ENCODE data around the gene ADAMTS4. TPM values are rescaled to one million over a fixed set of nuclear protein-coding genes. Genes with fewer than 3 reads are reported as not detected.

The ADAMTS4 gene
- polyA plus RNA-seq, 4 donors: 0.66 to 1.4 (median 1.0) TPM

DNA sequence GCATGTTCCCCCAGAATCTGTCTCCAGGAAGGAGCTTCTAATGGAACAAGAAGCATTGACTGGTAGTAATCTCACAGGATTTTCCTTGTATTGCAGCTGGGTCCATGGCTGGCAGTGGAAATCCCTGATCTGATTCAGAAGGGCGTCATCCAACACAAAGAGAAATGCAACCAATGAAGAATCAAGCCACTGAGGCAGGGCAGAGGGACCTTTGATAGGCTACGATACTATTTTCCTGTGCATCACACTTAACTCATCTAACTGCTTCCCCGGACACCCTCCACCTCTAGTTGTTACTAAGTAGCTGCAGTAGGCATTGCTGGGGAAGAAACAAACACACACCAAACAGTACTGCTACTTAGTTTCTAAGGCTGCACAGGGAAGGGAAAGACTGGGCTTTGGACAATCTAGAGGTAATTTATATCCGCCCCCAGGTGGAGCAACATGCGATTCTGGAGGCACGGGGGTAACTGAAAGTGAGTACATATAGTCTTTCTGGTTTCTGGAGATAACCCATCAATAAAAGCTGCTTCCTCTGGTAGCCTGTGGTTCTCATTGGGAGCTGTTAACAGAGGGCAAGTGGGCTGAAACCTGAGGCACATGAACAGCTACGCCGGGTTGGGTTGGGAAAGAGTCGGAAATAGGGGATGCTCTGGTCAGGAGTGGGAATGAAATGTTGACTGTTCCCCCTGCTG lies 40.4 kb downstream of the ADAMTS4 start:
- DNase-seq (ENCODE audit: low read depth in 4 of 4, low spot score in 3 of 4): no peak

DNA sequence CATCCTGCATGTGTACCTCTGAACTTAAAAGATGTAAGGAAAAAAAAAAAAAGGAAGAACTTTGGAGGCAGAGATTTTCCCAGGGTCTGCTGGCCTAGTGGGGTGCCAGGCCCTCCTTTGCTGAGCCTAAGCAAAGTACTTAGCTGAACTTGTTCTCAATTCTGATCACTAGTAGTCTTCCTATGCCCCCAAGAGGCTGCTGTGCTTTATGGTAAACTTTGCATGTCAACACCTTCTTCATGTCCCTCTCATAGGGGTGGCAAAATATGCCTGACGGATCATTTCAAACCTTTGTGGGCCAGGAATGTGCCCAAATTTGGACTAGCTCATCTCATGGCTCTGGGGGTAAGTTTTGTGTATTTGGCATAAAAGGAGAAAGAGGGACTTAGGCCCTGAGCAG lies 41.0 kb downstream of the ADAMTS4 start:
- no peak for DNase-seq (ENCODE audit: low read depth in 4 of 4, low spot score in 3 of 4)

DNA sequence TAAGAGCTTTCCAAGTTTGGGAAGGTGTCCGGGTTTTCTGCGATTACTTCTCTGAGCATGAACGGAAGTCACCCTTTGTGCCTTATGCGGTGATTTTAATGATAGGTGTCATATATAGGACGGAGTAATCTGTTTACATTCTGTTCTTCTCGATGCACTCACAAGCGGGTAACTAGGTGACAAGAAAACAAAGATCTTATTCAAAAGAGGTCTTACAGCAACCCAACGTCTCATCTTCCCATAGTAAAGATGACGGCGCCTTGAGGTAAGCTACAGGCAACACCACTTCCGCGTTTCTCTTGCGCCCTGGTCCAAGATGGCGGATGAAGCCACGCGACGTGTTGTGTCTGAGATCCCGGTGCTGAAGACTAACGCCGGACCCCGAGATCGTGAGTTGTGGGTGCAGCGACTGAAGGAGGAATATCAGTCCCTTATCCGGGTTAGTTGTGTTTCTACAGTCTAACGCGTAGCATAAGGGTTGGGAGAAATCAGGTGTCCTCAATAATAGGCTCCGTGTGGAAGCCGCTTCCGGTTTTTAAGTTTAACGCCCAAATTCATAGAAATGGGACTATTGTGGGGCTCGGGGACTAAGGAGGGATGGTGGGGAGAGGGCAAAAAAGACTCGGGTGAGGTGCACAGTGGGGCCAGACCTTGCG lies 45.0 kb downstream of the ADAMTS4 start, which contains the start of gene UFC1:
TSS of gene UFC1 (plus strand) at position 297 of the 656 bp plus-strand sequence. CDS start at position 317, 20 bp downstream.
- DNase-seq (ENCODE audit: low read depth in 4 of 4, low spot score in 3 of 4): peak in 3 of 4 donors; percentile 75 to 86 (median 83)

DNA sequence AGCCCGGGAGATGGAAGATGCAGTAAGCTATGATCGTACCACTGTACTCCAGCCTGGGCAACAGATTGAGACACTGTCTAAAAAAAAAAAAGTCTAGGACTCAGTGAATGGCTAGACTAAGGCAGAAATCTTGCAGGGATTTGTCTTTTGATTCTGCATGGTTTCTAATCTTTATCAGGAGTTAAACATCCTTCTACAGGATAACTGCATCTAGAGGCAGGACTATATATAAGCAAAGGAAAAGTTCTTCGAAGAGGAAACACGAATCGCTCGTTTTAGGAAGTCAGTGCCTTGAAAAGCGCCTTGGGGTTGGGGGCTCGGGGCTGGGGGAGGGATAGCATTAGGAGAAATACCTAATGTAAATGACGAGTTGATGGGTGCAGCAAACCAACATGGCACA lies 45.7 kb downstream of the ADAMTS4 start:
- DNase-seq (ENCODE audit: low read depth in 4 of 4, low spot score in 3 of 4): no peak

DNA sequence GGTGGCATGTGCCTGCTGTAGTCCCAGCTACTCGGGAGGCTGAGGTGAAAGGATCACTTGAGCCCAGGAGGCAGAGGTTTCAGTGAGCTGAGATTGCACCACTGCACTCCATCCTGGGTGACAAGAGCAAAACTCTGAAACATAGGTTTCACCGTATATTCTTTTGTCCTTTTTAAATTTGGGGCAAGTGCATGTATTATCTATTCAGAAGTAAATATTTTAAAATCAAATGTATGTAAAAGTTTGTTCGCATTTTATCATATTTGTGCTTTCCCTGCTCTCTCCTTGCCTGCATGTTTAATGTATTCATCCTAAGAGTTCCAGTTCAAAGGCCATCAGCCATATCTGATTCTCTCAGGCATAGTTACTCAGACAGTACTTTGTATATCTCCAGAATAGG lies 53.0 kb downstream of the ADAMTS4 start:
- DNase-seq (ENCODE audit: low read depth in 4 of 4, low spot score in 3 of 4): no peak

DNA sequence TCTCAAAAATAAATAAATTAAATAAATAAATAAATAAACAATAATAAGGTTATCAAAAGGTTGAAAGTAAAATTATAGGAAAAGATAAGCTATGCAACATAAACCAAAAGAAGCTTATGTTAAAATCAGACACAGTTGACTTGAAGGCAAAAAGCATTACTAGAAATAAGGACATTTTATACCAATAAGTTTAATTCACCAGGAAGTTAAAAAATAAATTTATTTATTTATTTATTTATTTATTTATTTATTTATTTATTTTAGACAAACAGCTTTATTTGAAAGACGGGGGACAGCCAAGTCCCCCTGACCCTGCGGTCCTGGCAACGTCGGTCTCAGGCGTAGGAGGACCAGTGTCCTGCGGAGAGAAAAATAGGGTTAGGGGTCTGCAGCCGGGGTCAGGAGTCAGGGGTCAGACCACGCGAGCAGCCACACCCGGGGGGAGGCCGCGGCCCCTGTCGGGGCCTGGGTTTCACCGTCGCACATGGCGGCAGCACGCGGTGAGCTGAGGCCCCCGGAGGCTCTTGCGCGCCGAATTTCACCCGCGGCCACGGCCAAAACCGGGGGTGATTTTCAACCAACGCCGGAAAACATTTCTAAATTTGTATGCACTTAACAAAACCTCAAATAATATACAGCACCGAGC lies 58.0 kb downstream of the ADAMTS4 start:
- no peak for DNase-seq (ENCODE audit: low read depth in 4 of 4, low spot score in 3 of 4)

DNA sequence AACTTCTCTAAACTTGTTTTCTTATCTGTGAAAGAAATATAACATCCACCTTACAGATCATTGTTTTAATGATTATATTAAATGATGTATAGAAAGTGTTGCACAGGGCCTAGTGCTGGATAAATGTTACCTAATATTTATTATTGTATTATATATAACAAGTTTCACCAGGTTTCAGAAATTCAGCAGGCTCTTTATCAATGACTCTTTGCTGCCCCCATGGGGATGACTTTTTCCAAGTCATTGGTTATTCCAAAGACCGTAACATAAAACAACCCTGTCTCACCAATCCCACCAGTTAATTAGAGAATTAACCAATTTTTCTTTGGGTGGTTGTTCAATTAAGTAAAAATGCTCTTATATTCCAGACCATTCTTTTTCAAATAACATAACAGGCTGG lies 59.1 kb downstream of the ADAMTS4 start:
- DNase-seq (ENCODE audit: low read depth in 4 of 4, low spot score in 3 of 4): no peak

DNA sequence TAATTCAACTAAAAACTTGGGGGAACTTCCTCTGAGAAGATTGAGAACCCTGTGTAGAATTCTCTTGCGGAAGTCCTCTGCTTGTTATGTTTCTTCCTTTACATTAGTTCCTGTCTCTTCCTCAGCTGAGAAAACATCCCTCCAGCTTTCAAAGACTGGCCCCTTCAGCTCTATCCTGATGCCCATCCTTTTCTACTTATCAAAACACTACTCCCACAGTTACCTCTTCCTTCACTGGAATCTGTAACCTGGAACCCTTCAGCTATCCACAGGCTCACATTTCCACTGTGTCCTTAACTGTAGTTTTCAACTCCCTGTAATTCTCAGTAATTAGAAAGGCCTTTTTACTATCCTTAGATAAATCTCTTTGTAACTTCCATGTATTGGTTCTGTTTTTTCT lies 60.4 kb downstream of the ADAMTS4 start:
- no peak for DNase-seq (ENCODE audit: low read depth in 4 of 4, low spot score in 3 of 4)

DNA sequence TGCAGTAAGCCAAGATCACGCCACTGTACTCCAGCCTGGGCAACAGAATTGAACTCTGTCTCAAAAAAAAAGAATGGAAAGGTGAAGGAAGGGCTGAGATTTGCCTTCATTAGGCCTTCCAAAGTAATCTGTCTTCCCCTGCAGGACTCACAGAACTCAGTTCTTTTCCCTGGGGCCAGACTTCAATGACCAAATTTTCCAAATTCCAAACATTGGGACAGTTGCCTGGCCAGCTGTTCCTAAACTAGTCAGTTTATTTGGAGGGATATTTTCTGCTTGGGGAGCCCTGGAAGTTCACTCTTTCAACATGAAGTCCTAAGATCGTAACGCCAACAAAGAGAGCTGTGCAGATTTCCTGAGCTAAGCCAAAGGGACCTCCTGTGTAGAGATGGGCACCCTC lies 61.0 kb downstream of the ADAMTS4 start:
- no peak for DNase-seq (ENCODE audit: low read depth in 4 of 4, low spot score in 3 of 4)

Other genes with a start within 250 kb of the ADAMTS4 start
- under 1 TPM in 1 of 4 donors, not detected in 3; 0.06 TPM for gene ITLN2, start 244.2 kb downstream of the ADAMTS4 start, polyA plus RNA-seq (ENCODE audit: insufficient read length in 4 of 4)
- gene F11R, start 177.9 kb downstream of the ADAMTS4 start, polyA plus RNA-seq (ENCODE audit: insufficient read length in 4 of 4): 100 to 1,000 TPM in 1 of 4 donors, 10 to 100 TPM in 3; 81.3 to 103 (median 95.5) TPM
- 10 to 100 TPM; 44.6 to 80.5 (median 47.9) TPM for gene TSTD1, start 160.1 kb downstream of the ADAMTS4 start, polyA plus RNA-seq (ENCODE audit: insufficient read length in 4 of 4)
- gene USF1, start 153.1 kb downstream of the ADAMTS4 start, polyA plus RNA-seq (ENCODE audit: insufficient read length in 4 of 4): 10 to 100 TPM; 55.0 to 59.3 (median 56.6) TPM
- gene ARHGAP30, start 129.2 kb downstream of the ADAMTS4 start, polyA plus RNA-seq (ENCODE audit: insufficient read length in 4 of 4): 1 to 10 TPM; 1.8 to 2.3 (median 2.0) TPM
- gene NECTIN4, start 109.5 kb downstream of the ADAMTS4 start, polyA plus RNA-seq (ENCODE audit: insufficient read length in 4 of 4): 1 to 10 TPM; 1.9 to 4.9 (median 3.4) TPM
- 10 to 100 TPM; 15.9 to 19.9 (median 18.3) TPM for gene KLHDC9, start 100.7 kb downstream of the ADAMTS4 start, polyA plus RNA-seq (ENCODE audit: insufficient read length in 4 of 4)
- 10 to 100 TPM; 64.7 to 90.0 (median 71.0) TPM for gene PFDN2, start 81.0 kb downstream of the ADAMTS4 start, polyA plus RNA-seq (ENCODE audit: insufficient read length in 4 of 4)
- 10 to 100 TPM; 47.8 to 55.3 (median 52.1) TPM for gene NIT1, start 80.9 kb downstream of the ADAMTS4 start, polyA plus RNA-seq (ENCODE audit: insufficient read length in 4 of 4)
- gene DEDD, start 66.4 kb downstream of the ADAMTS4 start, polyA plus RNA-seq (ENCODE audit: insufficient read length in 4 of 4): 10 to 100 TPM; 47.2 to 59.6 (median 50.8) TPM
- 100 to 1,000 TPM; 147 to 165 (median 159) TPM for gene UFC1, start 45.1 kb downstream of the ADAMTS4 start, polyA plus RNA-seq (ENCODE audit: insufficient read length in 4 of 4)
- 10 to 100 TPM; 45.7 to 51.3 (median 51.0) TPM for gene USP21, start 39.6 kb downstream of the ADAMTS4 start, polyA plus RNA-seq (ENCODE audit: insufficient read length in 4 of 4)
- gene PPOX, start 32.6 kb downstream of the ADAMTS4 start, polyA plus RNA-seq (ENCODE audit: insufficient read length in 4 of 4): 10 to 100 TPM; 36.3 to 44.0 (median 37.4) TPM
- 10 to 100 TPM; 43.6 to 46.2 (median 44.9) TPM for gene B4GALT3, start 21.5 kb downstream of the ADAMTS4 start, polyA plus RNA-seq (ENCODE audit: insufficient read length in 4 of 4)
- 100 to 1,000 TPM; 174 to 198 (median 193) TPM for gene NDUFS2, start 3.3 kb upstream of the ADAMTS4 start, polyA plus RNA-seq (ENCODE audit: insufficient read length in 4 of 4)
- gene FCER1G, start 16.2 kb upstream of the ADAMTS4 start, polyA plus RNA-seq (ENCODE audit: insufficient read length in 4 of 4): 10 to 100 TPM; 12.0 to 16.1 (median 15.4) TPM
- gene APOA2, start 24.6 kb upstream of the ADAMTS4 start, polyA plus RNA-seq (ENCODE audit: insufficient read length in 4 of 4): 1 to 10 TPM in 1 of 4 donors, under 1 TPM in 2, not detected in 1; 0.13 to 6.0 (median 0.47) TPM
- gene TOMM40L, start 27.0 kb upstream of the ADAMTS4 start, polyA plus RNA-seq (ENCODE audit: insufficient read length in 4 of 4): 10 to 100 TPM; 14.5 to 15.5 (median 14.9) TPM
- gene NR1I3, start 39.1 kb upstream of the ADAMTS4 start, polyA plus RNA-seq (ENCODE audit: insufficient read length in 4 of 4): 1 to 10 TPM; 2.0 to 4.3 (median 3.8) TPM
- 1 to 10 TPM in 2 of 4 donors, under 1 TPM in 2; 0.91 to 1.6 (median 0.98) TPM for gene PCP4L1, start 59.7 kb upstream of the ADAMTS4 start, polyA plus RNA-seq (ENCODE audit: insufficient read length in 4 of 4)
- 10 to 100 TPM in 1 of 4 donors, 1 to 10 TPM in 3; 4.2 to 12.5 (median 4.6) TPM for gene MPZ, start 110.9 kb upstream of the ADAMTS4 start, polyA plus RNA-seq (ENCODE audit: insufficient read length in 4 of 4)
- 100 to 1,000 TPM; 265 to 291 (median 279) TPM for gene SDHC, start 115.3 kb upstream of the ADAMTS4 start, polyA plus RNA-seq (ENCODE audit: insufficient read length in 4 of 4)
- 10 to 100 TPM; 11.8 to 16.8 (median 13.9) TPM for gene CFAP126, start 168.8 kb upstream of the ADAMTS4 start, polyA plus RNA-seq (ENCODE audit: insufficient read length in 4 of 4)